ACC112 (cell line): Measurements from ENCODE around the gene PAPOLG.

Source experiments
- H2AFZ ChIP-seq: fragments of 200-600 bp; sonication (generic); one replicate; pipeline ENCODE4 v1.6.0; 2017; ENCODE audit warnings: antibody characterized with exemption, low read length; ENCODE audit not compliant: unreplicated experiment
- H3K27ac ChIP-seq: fragments of 200-600 bp; sonication (generic); 2 replicates; pipeline ENCODE4 v1.5.1; 2014; ENCODE audit warnings: low read depth, mild to moderate bottlenecking, antibody characterized with exemption, low read length, moderate library complexity
- H3K27me3 ChIP-seq: fragments of 200-600 bp; sonication (generic); 2 replicates; pipeline ENCODE4 v1.6.1; 2014; ENCODE audit warnings: mild to moderate bottlenecking, antibody characterized with exemption, low read length, moderate library complexity, mixed read lengths; ENCODE audit not compliant: insufficient read depth
- H3K36me3 ChIP-seq: fragments of 200-600 bp; sonication (generic); 2 replicates; pipeline ENCODE4 v1.6.1; 2016; ENCODE audit warnings: mild to moderate bottlenecking, antibody characterized with exemption, low read length, moderate library complexity, mixed read lengths; ENCODE audit not compliant: insufficient read depth
- H3K4me1 ChIP-seq: fragments of 200-600 bp; sonication (generic); one replicate; pipeline ENCODE4 v1.6.1; 2016; ENCODE audit warnings: low read length, mixed read lengths; ENCODE audit not compliant: insufficient read depth, unreplicated experiment, control insufficient read depth
- H3K4me3 ChIP-seq: fragments of 200-600 bp; sonication (generic); 2 replicates; pipeline ENCODE4 v1.5.1; 2014; ENCODE audit warnings: mild to moderate bottlenecking, low read depth, low read length
- H3K79me2 ChIP-seq: fragments of 200-600 bp; sonication (generic); one replicate; pipeline ENCODE4 v1.6.0; 2016; ENCODE audit warnings: low read length; ENCODE audit not compliant: control insufficient read depth, unreplicated experiment, insufficient read depth

PAPOLG gene

DNA sequence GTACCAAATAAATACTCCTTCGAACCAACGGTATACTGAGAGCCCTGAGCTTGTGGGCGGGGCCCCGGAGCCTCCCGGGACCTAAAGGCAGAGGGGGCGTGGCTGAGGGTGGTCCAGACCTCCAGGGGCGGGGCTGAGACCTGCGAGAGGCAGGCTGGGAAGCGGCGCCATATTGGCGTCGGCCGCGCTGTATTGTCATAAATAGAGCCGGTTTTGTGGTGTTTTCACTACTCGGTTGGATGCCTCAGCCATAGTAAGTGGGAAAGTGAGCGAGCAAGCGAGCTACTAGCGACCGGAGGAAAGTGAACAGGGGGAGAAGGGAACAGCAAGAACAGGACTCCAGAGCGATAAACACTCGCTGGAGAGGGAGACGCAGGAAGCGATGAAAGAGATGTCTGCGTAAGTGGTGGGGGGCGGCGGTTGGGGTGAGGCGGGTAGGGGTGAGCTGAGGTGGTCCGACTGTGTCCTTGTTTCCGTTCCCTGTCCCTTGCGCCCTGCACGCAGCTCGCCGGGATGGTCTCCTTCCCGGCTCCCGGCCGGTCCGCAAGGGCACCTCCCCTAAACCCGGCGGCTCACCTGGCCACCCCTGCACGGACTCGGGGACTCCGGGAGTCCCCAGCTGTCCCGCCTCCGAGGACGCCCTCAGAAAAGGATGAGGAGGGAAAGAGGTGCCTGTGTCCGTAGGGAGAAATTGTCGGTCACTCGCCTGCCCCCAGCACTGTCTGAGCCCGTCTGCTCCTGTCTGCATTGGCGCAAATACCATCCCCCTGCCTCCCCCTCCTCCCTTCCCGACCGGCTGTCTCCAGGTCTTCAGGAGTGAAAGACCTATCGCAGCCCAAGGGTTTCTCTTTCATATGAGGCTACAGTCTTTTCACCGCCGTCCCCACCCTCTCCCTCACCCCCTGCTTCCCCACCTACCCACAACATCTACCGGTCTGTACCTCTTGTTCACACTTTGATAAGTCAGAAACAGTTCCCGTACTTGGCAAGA is at the start of gene PAPOLG:
PAPOLG (plus strand) TSS at position 172 of the 991 bp plus-strand sequence; CDS start at position 383, 211 bp downstream.
- H3K4me3 ChIP-seq = peak within 1 kb of the TSS; percentile 90
- H3K4me1 ChIP-seq = peaks cover 5% of the 10 kb centered on the region
- H3K27me3 ChIP-seq = no peaks in the 10 kb centered on the region
- peaks cover 41% of the 10 kb centered on the region for H3K79me2 ChIP-seq
- peak within 1 kb of the TSS; percentile 81 for H2AFZ ChIP-seq
- peaks cover 14% of the 10 kb centered on the region for H3K36me3 ChIP-seq
- H3K27ac ChIP-seq = peak within 1 kb of the TSS; percentile 47; the same call in 1 of the 2 replicates

DNA sequence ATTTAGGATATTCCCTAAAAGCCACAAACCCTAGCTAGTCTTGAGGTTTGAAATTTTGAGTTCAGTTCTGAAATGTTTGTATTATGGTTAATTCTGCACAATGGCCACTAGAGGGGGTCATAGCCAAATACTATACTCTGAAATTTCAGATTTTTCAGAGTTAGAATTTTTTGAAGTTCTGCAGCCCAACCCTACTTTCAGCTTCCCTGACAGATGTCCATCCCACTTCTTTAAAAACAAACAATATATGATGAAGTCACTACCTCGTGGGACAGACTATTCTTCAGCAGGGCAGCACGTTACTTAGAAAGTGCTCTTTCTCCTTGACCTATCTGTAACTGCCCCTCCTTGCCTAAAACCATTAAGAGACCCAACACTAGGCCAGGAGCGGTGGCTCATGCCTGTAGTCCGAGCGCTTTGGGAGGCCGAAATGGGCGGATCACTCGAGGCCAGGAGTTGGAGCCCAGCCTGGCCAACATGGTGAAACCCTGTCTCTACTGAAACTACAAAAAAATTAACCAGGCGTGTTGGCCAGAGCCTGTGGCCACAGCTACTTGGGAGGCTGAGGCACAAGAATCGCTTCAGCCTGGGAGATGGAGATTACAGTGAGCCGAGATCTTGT is 48.2 kb upstream of the PAPOLG start:
- H3K27me3 ChIP-seq = no peaks in the 10 kb centered on the region
- H3K4me3 ChIP-seq = no peak overlapping the region
- no peaks in the 10 kb centered on the region for H3K79me2 ChIP-seq
- peaks cover 3% of the 10 kb centered on the region for H3K4me1 ChIP-seq
- H3K27ac ChIP-seq = no peak overlapping the region
- H3K36me3 ChIP-seq = no peaks in the 10 kb centered on the region
- no peak overlapping the region for H2AFZ ChIP-seq

GRCh38 chr2:60708630-60709320 is 47.3 kb upstream of the PAPOLG start:
- no peak overlapping the region for H2AFZ ChIP-seq
- H3K27me3 ChIP-seq = no peaks in the 10 kb centered on the region
- H3K4me3 ChIP-seq = no peak overlapping the region
- no peaks in the 10 kb centered on the region for H3K79me2 ChIP-seq
- peaks cover 3% of the 10 kb centered on the region for H3K4me1 ChIP-seq
- no peaks in the 10 kb centered on the region for H3K36me3 ChIP-seq
- H3K27ac ChIP-seq = no peak overlapping the region

DNA sequence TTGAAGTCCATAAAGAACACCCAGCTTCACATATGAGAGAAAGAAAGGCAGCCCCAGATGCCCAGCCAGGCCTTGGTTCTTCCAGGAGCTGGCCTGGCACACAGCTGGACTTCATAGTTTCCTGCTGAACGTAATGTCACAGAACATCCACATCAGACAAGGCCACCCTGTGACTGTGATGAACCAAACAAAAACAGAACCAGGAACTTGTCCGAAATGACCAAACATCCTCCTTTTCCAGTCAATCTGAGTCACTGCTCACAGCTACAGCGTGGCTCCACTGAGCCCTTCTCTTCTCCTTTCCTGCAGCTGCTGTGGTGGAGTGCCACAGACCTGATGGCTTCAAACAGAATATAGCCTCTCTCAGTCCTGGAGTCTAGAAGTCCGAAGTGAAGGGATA is 45.4 kb upstream of the PAPOLG start:
- H3K4me3 ChIP-seq = no peak overlapping the region
- H3K79me2 ChIP-seq = no peaks in the 10 kb centered on the region
- H3K4me1 ChIP-seq = peaks cover 3% of the 10 kb centered on the region
- H3K27me3 ChIP-seq = no peaks in the 10 kb centered on the region
- H3K36me3 ChIP-seq = no peaks in the 10 kb centered on the region
- H3K27ac ChIP-seq = no peak overlapping the region
- H2AFZ ChIP-seq = peak overlapping the region; percentile 68

DNA sequence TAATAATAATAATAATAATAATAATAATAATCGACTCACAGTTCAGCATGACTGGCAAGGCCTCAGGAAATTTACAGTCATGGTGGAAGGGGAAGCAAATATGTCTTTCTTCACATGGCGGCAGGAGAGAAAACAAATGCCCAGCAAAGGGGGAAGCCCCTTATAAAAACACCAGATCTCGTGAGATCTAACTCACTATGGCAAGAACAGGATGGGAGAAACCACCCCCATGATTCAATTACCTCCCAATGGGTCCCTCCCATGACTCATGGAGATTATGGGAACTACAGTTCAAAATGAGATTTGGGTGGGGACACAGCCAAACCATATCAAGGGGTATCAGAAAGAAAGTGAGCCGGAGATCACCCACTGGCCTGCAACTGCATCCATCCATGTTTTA is 40.5 kb upstream of the PAPOLG start:
- no peak overlapping the region for H2AFZ ChIP-seq
- no peak overlapping the region for H3K27ac ChIP-seq
- peaks cover 3% of the 10 kb centered on the region for H3K4me1 ChIP-seq
- H3K4me3 ChIP-seq = no peak overlapping the region
- H3K79me2 ChIP-seq = no peaks in the 10 kb centered on the region
- no peaks in the 10 kb centered on the region for H3K27me3 ChIP-seq
- H3K36me3 ChIP-seq = no peaks in the 10 kb centered on the region

- Histone ChIP-seq H3K36me3 (no peaks in the 10 kb centered on the region), H2AFZ (no peak overlapping the region), H3K4me3 (no peak overlapping the region), H3K27ac (no peak overlapping the region), H3K27me3 (no peaks in the 10 kb centered on the region), H3K4me1 (no peaks in the 10 kb centered on the region), H3K79me2 (no peaks in the 10 kb centered on the region)
Observed at GRCh38 chr2:60717691-60718090, 38.4 kb upstream of the PAPOLG start.

DNA sequence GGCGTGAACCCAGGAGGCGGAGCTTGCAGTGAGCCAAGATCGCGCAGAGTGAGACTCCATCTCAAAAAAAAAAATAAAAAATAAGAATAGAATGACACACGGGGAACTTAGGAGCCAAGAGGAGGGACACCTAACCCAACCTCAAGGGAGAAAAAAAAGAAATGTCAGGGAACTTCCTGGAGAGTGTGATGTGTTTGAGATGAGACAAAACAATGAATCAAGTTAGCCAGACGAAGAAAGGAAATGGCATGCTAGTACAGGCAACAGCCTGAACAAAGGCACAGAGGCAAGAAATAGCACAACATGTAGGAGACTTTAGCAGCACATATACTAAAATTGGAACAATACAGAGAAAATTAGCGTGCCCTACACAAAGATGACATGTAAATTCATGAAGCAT is 36.7 kb upstream of the PAPOLG start:
- no peaks in the 10 kb centered on the region for H3K4me1 ChIP-seq
- H3K27me3 ChIP-seq = 0 out of 2 replicates have a peak, but pooled peaks cover 5% of the 10 kb centered on the region
- no peaks in the 10 kb centered on the region for H3K79me2 ChIP-seq
- no peak overlapping the region for H3K27ac ChIP-seq
- no peak overlapping the region for H3K4me3 ChIP-seq
- H2AFZ ChIP-seq = no peak overlapping the region
- H3K36me3 ChIP-seq = no peaks in the 10 kb centered on the region

DNA sequence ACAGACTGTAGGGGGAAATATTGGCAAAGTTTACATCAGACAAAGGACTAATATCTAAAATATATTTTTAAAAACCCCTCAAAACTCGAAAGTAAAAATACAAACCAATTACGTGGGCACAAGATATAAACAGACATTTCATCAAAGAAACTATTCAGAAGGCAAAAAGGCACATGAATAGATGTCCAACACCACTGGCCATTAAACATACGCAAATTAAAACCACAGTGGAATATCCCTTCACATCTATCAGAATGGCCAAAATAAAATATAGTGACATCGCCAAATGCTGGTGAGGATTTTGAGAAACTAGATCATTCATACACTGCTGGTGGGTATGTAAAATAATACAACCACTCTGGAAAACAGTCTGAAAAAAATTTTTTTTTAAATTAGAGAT is 30.6 kb upstream of the PAPOLG start:
- Histone ChIP-seq H2AFZ (no peak overlapping the region), H3K4me3 (no peak overlapping the region), H3K27me3 (0 out of 2 replicates have a peak, but pooled peaks cover 5% of the 10 kb centered on the region), H3K36me3 (no peaks in the 10 kb centered on the region), H3K79me2 (no peaks in the 10 kb centered on the region), H3K4me1 (no peaks in the 10 kb centered on the region), H3K27ac (no peak overlapping the region)

DNA sequence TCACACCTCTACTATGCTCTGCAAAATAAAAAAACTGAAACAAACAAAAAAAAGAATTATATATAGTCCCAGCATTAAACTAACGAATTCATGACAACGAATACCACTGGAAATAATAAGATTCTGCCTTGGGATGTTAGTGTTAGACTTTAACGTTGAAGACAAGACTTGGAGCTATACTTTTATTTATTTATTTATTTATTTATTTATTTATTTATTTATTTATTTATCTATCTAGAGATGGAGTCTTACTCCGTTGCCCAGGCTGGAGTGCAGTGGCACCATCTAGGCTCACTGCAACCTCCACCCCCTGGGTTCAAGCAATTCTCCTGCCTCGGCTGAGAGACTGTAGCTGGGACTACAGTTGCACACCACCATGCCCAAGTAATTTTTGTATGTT is 27.2 kb upstream of the PAPOLG start:
- 0 out of 2 replicates have a peak, but pooled peaks cover 2% of the 10 kb centered on the region for H3K27me3 ChIP-seq
- no peaks in the 10 kb centered on the region for H3K4me1 ChIP-seq
- H3K27ac ChIP-seq = no peak overlapping the region
- H2AFZ ChIP-seq = no peak overlapping the region
- H3K4me3 ChIP-seq = no peak overlapping the region
- H3K79me2 ChIP-seq = no peaks in the 10 kb centered on the region
- no peaks in the 10 kb centered on the region for H3K36me3 ChIP-seq

DNA sequence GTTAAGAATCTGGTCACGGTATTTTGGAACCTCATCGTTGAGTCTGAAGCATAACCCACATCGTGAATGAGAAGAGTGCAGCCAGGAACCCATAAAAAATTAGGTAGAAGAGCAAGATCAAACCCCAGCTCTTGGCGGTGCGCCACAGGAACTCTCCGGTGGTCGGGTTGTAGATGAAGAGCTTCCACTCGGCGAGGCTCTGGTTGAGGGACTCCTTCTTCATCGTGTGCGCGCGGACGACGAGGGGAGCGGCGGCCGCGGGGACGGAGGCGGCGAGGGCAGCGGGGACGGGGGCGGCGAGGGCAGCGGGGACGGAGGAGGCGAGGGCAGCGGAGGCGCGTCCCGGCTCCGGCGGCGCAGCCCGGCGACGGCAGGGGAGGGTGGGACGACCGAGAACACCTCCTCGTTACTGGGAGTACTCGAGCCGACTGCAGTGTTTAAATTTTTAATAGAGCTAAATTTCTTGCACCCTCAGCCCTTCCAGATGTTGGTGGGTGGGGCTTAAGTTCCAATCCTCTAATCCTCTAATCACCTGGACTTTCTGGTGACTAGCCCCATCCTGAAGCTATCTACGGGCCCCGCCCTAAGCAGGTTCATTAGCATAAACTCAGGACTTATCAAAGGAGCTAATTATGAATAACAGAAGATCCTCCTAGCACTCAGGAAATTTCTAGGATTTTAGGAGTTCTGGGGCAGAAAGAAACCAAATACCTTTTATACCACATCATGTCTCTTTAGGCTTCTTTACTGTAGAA is 20.4 kb upstream of the PAPOLG start:
- H3K79me2 ChIP-seq = no peaks in the 10 kb centered on the region
- no peak overlapping the region for H3K27ac ChIP-seq
- peaks cover 35% of the 10 kb centered on the region for H3K27me3 ChIP-seq
- H3K4me1 ChIP-seq = no peaks in the 10 kb centered on the region
- H3K36me3 ChIP-seq = no peaks in the 10 kb centered on the region
- H3K4me3 ChIP-seq = peak overlapping the region; percentile 77
- peak overlapping the region; percentile 74 for H2AFZ ChIP-seq
